Activated gamma-delta T cell treated with Interleukin-2 at 50 U/mL for 16 hours (primary cell): ENCODE measurements around the gene PDE8A.
"Not testable (repeated sequence)": the region's sequence is repeated elsewhere in the genome, so short reads cannot be mapped to it uniquely, and the experiment has no call there.

Experiments used
- DNase-seq: peaks from one replicate; pipeline ENCODE4 v3.0.0-alpha.2; 2020

PDE8A gene

DNA sequence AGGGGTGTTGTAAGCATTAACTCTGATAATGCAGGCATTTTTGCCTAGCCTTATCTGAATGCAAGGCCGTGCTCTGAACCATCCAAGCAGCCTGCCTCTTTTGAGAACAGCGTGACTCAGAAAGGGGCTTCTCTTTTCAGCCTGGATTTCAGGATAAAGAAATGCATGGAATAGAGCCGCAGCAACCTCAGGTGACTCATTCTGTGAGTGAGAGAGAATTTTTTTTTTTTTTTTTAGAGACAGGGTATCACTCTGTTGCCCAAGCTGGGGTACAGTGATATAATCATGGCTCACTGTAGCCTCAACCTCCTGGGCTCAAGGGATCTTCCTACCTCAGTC, 20.6 kb upstream of the PDE8A start:
- no peak for DNase-seq

DNA sequence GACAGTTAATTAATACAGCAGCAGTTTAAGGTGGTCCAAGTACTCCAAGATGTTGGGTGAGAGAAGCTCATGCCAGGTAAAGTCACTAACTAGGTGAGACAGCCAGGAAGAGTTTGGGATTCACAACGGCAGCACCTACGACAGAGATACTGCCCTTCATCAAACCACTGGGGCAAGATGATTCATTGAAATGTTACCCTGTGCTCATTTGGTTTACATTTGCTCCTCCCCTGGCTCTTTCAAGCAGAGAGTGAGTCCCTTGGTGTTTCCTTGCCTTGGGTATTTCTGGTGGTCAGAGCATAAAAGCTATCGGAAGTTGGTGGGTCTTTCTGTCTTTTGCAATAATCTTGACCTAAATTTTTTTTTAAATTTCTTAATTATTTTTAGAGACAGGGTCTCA, 19.9 kb upstream of the PDE8A start:
- DNase-seq = no peak

DNA sequence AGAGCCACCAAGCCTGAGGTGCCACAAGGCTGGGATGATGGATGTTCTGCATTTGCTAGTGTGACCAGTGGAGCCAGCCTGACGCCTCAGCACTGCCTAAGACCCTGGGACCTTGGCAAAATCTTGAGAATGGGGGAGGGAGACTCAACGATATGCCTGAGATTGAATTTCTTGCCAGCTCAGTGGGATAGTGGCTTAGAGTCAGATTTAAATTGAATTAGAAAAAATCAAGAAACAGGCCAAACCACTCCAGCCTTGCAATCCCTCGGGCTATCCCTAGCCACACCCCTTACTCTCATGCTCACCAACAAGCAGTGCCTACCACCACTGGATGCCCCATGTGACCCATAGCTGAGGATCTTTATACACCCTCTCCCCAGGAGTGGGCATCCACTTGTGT, 18.7 kb upstream of the PDE8A start:
- no peak for DNase-seq

- no peak for DNase-seq
These were observed 14.3 kb upstream of the PDE8A start for GRCh38 chr15:84967380-84967779.

GRCh38 chr15:84968301-84968700, 13.4 kb upstream of the PDE8A start:
- no peak for DNase-seq

GRCh38 chr15:84969257-84969656, 12.4 kb upstream of the PDE8A start:
- no peak for DNase-seq

DNA sequence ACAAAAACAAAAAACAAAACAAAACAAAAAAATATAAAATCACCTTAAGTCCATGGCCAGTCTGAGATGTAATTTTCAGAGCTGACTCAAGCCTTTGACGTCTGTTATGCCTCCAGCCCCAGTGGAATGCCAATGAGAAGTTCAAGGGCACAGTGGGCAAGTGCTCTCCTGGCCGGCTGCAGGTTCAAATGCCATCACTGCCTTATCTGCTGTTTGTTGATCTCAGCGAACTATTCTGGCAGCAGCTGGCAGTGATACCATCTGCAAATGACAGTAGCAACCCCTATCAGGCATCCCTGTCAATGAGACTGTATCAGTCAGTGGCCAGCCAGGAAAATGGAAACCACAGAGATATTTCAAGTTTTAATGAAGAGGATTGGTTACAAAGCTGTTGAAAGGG, 10.8 kb upstream of the PDE8A start:
- no peak for DNase-seq

- DNase-seq = no peak
These were observed 7.9 kb upstream of the PDE8A start for GRCh38 chr15:84973492-84974460.

DNA sequence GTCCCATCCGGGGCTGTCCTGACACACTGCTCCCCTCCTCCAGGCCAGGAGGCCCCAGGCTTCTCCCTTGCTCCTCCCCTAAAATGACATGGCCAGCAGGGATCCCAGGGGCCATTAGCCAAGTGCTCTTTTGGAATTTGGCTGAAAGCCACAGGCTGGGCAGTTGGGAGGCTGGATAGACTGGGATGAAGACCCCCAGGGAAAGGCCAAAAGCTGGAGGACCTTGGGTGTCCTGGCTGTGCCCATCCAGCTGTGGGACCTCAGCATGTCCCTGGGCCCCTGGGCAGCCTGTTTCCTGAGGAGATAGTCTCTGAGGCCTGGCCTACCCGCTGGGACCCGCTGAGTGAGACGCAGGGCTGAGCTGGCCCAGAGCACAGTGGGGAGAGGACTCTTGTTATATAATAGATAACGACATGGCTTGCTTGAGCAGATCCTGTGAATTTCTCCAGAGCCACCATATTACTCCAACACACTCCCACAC, 5.7 kb upstream of the PDE8A start:
- DNase-seq = no peak

- DNase-seq = no peak
These were observed 4.8 kb upstream of the PDE8A start for GRCh38 chr15:84976746-84977345.

DNA sequence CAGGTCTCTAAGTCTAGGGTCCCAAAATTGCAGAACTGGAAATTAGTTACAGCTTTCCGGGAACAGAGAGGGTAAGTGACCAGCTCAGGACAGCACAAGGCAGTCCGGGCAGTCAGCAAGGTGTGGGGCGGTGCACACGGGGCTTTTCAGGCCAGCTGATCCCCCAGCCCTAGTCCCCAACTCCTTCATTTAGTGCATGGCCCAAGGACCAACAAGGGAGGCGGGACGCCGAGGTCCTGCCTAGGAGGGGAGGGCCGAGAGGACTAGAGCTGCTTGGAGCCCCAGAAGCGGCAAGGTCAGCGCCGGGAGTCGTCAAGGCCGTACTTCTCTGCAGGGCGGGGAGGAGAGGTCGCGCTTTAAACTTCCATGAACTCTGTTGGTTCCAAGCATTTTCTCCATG, 2.0 kb upstream of the PDE8A start:
- no peak for DNase-seq

DNA sequence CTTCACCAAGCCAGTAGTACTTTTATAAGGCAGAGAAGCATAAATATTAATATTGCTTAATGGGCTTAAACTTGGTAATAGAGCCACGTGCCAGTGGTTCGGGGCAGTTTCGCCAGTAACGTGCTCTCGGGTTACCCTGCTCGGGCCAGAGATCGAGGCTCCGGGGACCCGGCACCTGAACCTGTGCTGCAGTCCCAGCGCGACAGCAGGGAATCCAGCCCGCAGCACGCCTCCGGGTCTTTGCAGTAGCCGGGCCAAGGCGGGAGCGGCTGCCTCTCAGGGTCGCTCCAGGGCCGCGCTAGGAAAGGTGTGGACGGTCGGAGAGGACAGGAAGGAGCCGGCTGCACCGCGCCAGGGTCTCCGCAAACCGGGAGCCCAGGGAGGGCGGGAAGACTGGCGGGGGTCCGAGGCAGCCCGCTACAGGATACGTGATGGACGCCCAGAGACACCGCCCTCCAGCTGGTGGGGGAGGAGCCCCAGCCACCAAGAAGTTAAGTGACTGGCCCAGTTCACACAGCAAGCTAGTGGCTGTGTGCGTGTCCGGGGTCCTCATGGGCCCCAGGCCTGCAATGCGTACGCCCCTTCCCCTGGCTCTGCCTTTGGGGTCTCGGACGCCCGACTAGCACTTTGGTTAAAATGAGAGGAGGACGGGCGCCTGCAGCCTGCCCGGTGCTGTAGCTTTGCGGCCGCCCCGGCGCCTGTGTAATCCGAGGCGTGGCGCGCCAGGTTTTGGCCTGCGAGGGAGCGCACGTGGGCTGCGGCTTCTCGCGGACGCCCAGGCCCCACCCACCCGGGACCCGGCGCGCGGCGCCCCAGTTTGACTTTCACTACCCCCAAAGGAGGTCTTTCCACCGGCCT, 1.2 kb upstream of the PDE8A start:
- peak; percentile 86 for DNase-seq

GRCh38 chr15:84981054-84981710, 474 bp upstream of the PDE8A start:
- peak; percentile 94 for DNase-seq

GRCh38 chr15:84982301-84982920, 755 bp downstream of the PDE8A start:
- DNase-seq = peak; percentile 43

GRCh38 chr15:84983294-84983693, 1.6 kb downstream of the PDE8A start:
- DNase-seq = no peak

GRCh38 chr15:84983711-84984110, 2.1 kb downstream of the PDE8A start:
- DNase-seq = no peak

DNA sequence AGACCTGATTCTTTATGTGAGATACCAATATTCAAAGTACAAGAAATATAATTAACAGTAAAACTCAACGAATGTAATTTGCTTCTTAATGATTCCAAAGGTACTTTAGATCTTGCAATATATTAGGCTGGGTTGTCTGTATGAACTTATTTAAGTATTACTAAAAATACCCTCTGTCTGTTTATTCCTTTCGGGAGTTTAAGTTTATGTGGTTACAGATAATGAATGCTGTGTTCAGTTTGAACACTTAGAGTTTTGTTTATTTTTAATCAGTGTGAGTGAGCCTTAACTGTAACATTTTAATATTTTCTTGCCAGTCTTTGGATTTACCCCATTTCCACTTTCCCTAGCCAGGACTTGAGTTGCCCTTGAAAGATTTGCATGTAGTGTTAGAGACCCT, 3.5 kb downstream of the PDE8A start:
- no peak for DNase-seq

GRCh38 chr15:84987351-84987750, 5.7 kb downstream of the PDE8A start:
- not testable (repeated sequence) for DNase-seq

- no peak for DNase-seq
These were observed 6.4 kb downstream of the PDE8A start for GRCh38 chr15:84987949-84988624.

DNA sequence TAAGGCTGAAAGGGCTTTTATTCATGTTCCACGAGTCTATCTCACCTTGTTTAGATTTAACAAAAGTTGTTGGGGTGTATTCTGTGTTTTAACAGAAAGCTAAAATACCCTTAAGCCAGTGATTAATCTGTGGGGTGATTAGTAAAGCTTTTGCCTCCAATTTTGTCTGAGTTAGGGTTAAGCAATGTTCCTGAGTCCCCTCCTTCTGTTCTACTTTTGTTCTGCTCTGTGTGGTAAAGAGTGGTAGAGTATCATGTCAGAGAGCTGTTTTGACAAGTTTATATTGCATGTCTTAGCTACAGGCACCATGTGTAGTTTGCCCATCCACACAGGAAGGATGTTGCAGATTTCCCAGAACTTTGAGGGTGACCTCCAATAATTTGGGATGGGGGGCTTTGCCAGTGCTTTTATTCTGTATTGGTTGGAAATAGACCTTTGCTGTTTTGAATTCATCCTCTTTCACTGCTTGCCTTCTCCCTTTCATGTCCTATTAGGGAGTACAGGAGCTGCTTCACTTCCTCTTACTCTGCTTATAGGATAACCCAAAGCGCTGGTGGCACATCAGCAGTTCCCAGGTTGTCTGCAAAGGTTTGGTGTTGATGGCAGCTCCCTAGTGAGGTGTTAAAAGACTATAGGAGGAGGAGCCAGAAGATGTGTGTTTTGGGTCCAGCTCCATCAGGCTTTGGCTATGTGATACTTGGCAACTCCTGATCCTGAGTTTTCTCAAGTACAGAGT, 7.4 kb downstream of the PDE8A start:
- no peak for DNase-seq

GRCh38 chr15:84990507-84990906, 8.9 kb downstream of the PDE8A start:
- DNase-seq = no peak
